Loucy (cell line): ENCODE results near the gene KPNA4.

Source experiments
- H2AFZ ChIP-seq: fragments of 200-600 bp; sonication (generic); 2 replicates; pipeline ENCODE4 v1.6.0; 2016; ENCODE audit warnings: antibody characterized with exemption, mild to moderate bottlenecking, low read length, moderate library complexity
- H3F3A ChIP-seq: fragments of 200-600 bp; 2 replicates; pipeline ENCODE4 v1.6.0; 2016; ENCODE audit warnings: antibody characterized with exemption, low read depth, mild to moderate bottlenecking
- H3K27me3 ChIP-seq: fragments of 200-600 bp; sonication (generic); 2 replicates; pipeline ENCODE4 v1.6.1; 2014; ENCODE audit warnings: low read length, mild to moderate bottlenecking; ENCODE audit not compliant: insufficient read depth, poor library complexity, severe bottlenecking
- H3K36me3 ChIP-seq: fragments of 200-600 bp; sonication (generic); 2 replicates; pipeline ENCODE4 v1.6.1; 2016; ENCODE audit warnings: low read length; ENCODE audit not compliant: insufficient read depth
- H3K4me1 ChIP-seq: fragments of 200-600 bp; sonication (generic); 2 replicates; pipeline ENCODE4 v1.5.1; 2014; ENCODE audit warnings: low read length, mild to moderate bottlenecking; ENCODE audit not compliant: insufficient read depth, poor library complexity, severe bottlenecking
- H3K4me2 ChIP-seq: fragments of 200-600 bp; sonication (generic); 2 replicates; pipeline ENCODE4 v1.6.0; 2014; ENCODE audit warnings: antibody characterized with exemption, low read length, low read depth, mild to moderate bottlenecking; ENCODE audit not compliant: poor library complexity, severe bottlenecking
- H3K4me3 ChIP-seq: fragments of 200-600 bp; sonication (generic); 2 replicates; pipeline ENCODE4 v1.5.1; 2014; ENCODE audit warnings: low read length, mild to moderate bottlenecking, mixed read lengths; ENCODE audit not compliant: poor library complexity, severe bottlenecking
- H3K79me2 ChIP-seq: fragments of 200-600 bp; sonication (generic); 2 replicates; pipeline ENCODE4 v1.6.1; 2014; ENCODE audit warnings: low read length; ENCODE audit not compliant: insufficient read depth
- H3K9ac ChIP-seq: fragments of 200-600 bp; sonication (generic); 2 replicates; pipeline ENCODE4 v1.6.0; 2014; ENCODE audit warnings: mild to moderate bottlenecking, low read depth, low read length, moderate library complexity; ENCODE audit not compliant: poor library complexity, severe bottlenecking
- H3K9me2 ChIP-seq: fragments of 200-600 bp; sonication (generic); replicated peaks from 2 replicates; pipeline ENCODE4 v1.6.1; 2016; ENCODE audit warnings: low read depth, low read length, mixed read lengths
- H3K9me3 ChIP-seq: fragments of 200-600 bp; sonication (generic); 2 replicates; pipeline ENCODE4 v1.6.1; 2014; ENCODE audit warnings: mild to moderate bottlenecking, antibody characterized with exemption, low read length, low read depth; ENCODE audit not compliant: insufficient read depth
- H4K20me1 ChIP-seq: fragments of 200-600 bp; sonication (generic); 2 replicates; pipeline ENCODE4 v1.6.0; 2014; ENCODE audit warnings: antibody characterized with exemption, low read length, mild to moderate bottlenecking; ENCODE audit not compliant: insufficient read depth, poor library complexity, severe bottlenecking
- EZH2phosphoT487 ChIP-seq: fragments of 200-600 bp; IDR thresholded peaks from 2 replicates; pipeline ENCODE4 v1.6.1; 2018; ENCODE audit warnings: antibody characterized with exemption, mild to moderate bottlenecking, moderate library complexity, borderline replicate concordance
- TF ChIP-seq, protein P1 (sequence below): fragments of 200-600 bp; sonication (generic); conservative IDR thresholded peaks from 2 replicates; pipeline ENCODE4 v1.5.1; 2014; ENCODE audit warnings: mild to moderate bottlenecking, antibody characterized with exemption, low read length

Gene KPNA4

GRCh38 chr3:160480931-160481330 is 84.4 kb downstream of the KPNA4 start:
- H3K79me2 ChIP-seq: no peaks in the 10 kb centered on the region
- no peak overlapping the region for H3K9ac ChIP-seq
- no peaks in the 10 kb centered on the region for H3K9me3 ChIP-seq
- no peak overlapping the region for H3K4me3 ChIP-seq
- H3K27me3 ChIP-seq: no peaks in the 10 kb centered on the region
- no peaks in the 10 kb centered on the region for H3K36me3 ChIP-seq
- no peaks in the 10 kb centered on the region for H4K20me1 ChIP-seq
- no peaks in the 10 kb centered on the region for H3K9me2 ChIP-seq
- no peak for TF ChIP-seq EZH2phosphoT487
- TF ChIP-seq, protein P1, sequence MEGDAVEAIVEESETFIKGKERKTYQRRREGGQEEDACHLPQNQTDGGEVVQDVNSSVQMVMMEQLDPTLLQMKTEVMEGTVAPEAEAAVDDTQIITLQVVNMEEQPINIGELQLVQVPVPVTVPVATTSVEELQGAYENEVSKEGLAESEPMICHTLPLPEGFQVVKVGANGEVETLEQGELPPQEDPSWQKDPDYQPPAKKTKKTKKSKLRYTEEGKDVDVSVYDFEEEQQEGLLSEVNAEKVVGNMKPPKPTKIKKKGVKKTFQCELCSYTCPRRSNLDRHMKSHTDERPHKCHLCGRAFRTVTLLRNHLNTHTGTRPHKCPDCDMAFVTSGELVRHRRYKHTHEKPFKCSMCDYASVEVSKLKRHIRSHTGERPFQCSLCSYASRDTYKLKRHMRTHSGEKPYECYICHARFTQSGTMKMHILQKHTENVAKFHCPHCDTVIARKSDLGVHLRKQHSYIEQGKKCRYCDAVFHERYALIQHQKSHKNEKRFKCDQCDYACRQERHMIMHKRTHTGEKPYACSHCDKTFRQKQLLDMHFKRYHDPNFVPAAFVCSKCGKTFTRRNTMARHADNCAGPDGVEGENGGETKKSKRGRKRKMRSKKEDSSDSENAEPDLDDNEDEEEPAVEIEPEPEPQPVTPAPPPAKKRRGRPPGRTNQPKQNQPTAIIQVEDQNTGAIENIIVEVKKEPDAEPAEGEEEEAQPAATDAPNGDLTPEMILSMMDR: no peak
- H3K4me1 ChIP-seq: no peaks in the 10 kb centered on the region
- H3K4me2 ChIP-seq: no peak overlapping the region
- H2AFZ ChIP-seq: no peak overlapping the region
- no peaks in the 10 kb centered on the region for H3F3A ChIP-seq

GRCh38 chr3:160479376-160479775 is 86.0 kb downstream of the KPNA4 start:
- Histone ChIP-seq H3K4me2 (no peak overlapping the region), H3F3A (no peaks in the 10 kb centered on the region), H3K4me3 (no peak overlapping the region), H3K27me3 (no peaks in the 10 kb centered on the region), H3K36me3 (no peaks in the 10 kb centered on the region), H3K4me1 (no peaks in the 10 kb centered on the region), H4K20me1 (no peaks in the 10 kb centered on the region), H3K9ac (no peak overlapping the region), H2AFZ (no peak overlapping the region), H3K9me3 (no peaks in the 10 kb centered on the region), H3K9me2 (no peaks in the 10 kb centered on the region), H3K79me2 (no peaks in the 10 kb centered on the region)
- TF ChIP-seq EZH2phosphoT487: no peak
- TF ChIP-seq, protein P1: no peak

DNA sequence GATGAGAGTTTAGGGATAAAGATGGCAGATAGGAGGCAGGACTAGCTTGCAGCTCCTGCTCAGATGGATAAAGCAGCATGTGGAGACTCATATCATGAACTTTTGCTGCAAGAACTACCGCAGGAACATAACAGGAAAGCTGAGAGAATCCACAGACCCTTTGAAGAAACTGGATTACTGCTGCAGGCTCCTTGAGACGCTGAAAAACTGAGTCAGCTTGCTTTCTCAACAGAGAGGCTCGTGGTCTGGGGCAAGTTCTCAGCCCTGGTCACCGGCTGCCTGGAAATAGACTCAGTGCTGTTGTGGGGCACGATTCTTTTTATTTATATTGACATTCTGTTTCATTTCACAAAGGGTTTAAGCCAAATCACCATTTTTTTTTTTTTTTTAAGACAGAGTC is 87.0 kb downstream of the KPNA4 start:
- Histone ChIP-seq H2AFZ (no peak overlapping the region), H3K9me2 (no peaks in the 10 kb centered on the region), H3K9ac (no peak overlapping the region), H3K4me1 (no peaks in the 10 kb centered on the region), H3K36me3 (no peaks in the 10 kb centered on the region), H3F3A (no peaks in the 10 kb centered on the region), H3K9me3 (no peaks in the 10 kb centered on the region), H3K79me2 (no peaks in the 10 kb centered on the region), H4K20me1 (no peaks in the 10 kb centered on the region), H3K4me2 (no peak overlapping the region), H3K4me3 (no peak overlapping the region), H3K27me3 (no peaks in the 10 kb centered on the region)
- TF ChIP-seq, protein P1: no peak
